ENCODE data around the gene NPAS1.
"Not testable (repeated sequence)": the region's sequence is repeated elsewhere in the genome, so short reads cannot be mapped to it uniquely, and the experiment has no call there.

Gene NPAS1

GRCh38 chr19:46990991-46991676 is 28.5 kb upstream of the NPAS1 start:
- DNase-seq (ENCODE audit: low spot score): peak; percentile 81

- peak; percentile 70 for DNase-seq (ENCODE audit: low spot score)
Measured at GRCh38 chr19:46992699-46993535, 26.7 kb upstream of the NPAS1 start.

- no peak for DNase-seq (ENCODE audit: low spot score)
Measured at GRCh38 chr19:46993622-46994021, 26.0 kb upstream of the NPAS1 start.

- DNase-seq (ENCODE audit: low spot score): no peak
Measured at GRCh38 chr19:46994141-46994686, 25.4 kb upstream of the NPAS1 start.

GRCh38 chr19:46995492-46995891 is 24.1 kb upstream of the NPAS1 start:
- no peak for DNase-seq (ENCODE audit: low spot score)

- no peak for DNase-seq (ENCODE audit: low spot score)
Measured at GRCh38 chr19:46998445-46999125, 21.1 kb upstream of the NPAS1 start.

- no peak for DNase-seq (ENCODE audit: low spot score)
Measured at GRCh38 chr19:46999377-46999776, 20.3 kb upstream of the NPAS1 start.

GRCh38 chr19:46999878-47000277 is 19.8 kb upstream of the NPAS1 start:
- no peak for DNase-seq (ENCODE audit: low spot score)

GRCh38 chr19:47000373-47000772 is 19.3 kb upstream of the NPAS1 start:
- DNase-seq (ENCODE audit: low spot score): no peak

- DNase-seq (ENCODE audit: low spot score): no peak
Measured at GRCh38 chr19:47001584-47001983, 18.1 kb upstream of the NPAS1 start.

- DNase-seq (ENCODE audit: low spot score): no peak
Measured at GRCh38 chr19:47002106-47002766, 17.4 kb upstream of the NPAS1 start.

GRCh38 chr19:47002853-47003610 is 16.6 kb upstream of the NPAS1 start:
- no peak for DNase-seq (ENCODE audit: low spot score)

- DNase-seq (ENCODE audit: low spot score): no peak
Measured at GRCh38 chr19:47003611-47004465, 15.8 kb upstream of the NPAS1 start.

- DNase-seq (ENCODE audit: low spot score): no peak
Measured at GRCh38 chr19:47005164-47005641, 14.4 kb upstream of the NPAS1 start.

- DNase-seq (ENCODE audit: low spot score): no peak
Measured at GRCh38 chr19:47005873-47006272, 13.8 kb upstream of the NPAS1 start.

- no peak for DNase-seq (ENCODE audit: low spot score)
Measured at GRCh38 chr19:47006496-47006895, 13.1 kb upstream of the NPAS1 start.

- not testable (repeated sequence) for DNase-seq (ENCODE audit: low spot score)
Measured at GRCh38 chr19:47010549-47010948, 9.1 kb upstream of the NPAS1 start.

- DNase-seq (ENCODE audit: low spot score): no peak
Measured at GRCh38 chr19:47012617-47013016, 7.0 kb upstream of the NPAS1 start.

GRCh38 chr19:47013041-47013517 is 6.6 kb upstream of the NPAS1 start:
- peak; percentile 72 for DNase-seq (ENCODE audit: low spot score)

- no peak for DNase-seq (ENCODE audit: low spot score)
Measured at GRCh38 chr19:47018923-47019322, 714 bp upstream of the NPAS1 start.
